Right renal cortex interstitium (tissue), 3 donors: ENCODE results near the gene SUB1. TPM values are rescaled to one million over a fixed set of nuclear protein-coding genes. Genes with fewer than 3 reads are reported as not detected.
A peak's percentile ranks its signal among the peaks of the same experiment; 100 is the strongest.
"Not testable (repeated sequence)": the region's sequence is repeated elsewhere in the genome, so short reads cannot be mapped to it uniquely, and the experiment has no call there.

Experiments
- DNase-seq, 3 donors: peaks; one replicate each; pipeline ENCODE4 v3.0.0-alpha.2; 2013; ENCODE audit warnings: low read depth in 3 of 3, low spot score in 2 of 3
- polyA plus RNA-seq, 3 donors: library from polyadenylated mRNA; unstranded; fragments of 120-200 nt; gene quantifications; one replicate each; pipeline ENCODE4 v1.2.1, GENCODE V29; 2013; ENCODE audit not compliant: insufficient read length in 3 of 3

Gene SUB1
- polyA plus RNA-seq, 3 donors: 327 to 390 (median 346) TPM

GRCh38 chr5:32598260-32598937, 13.0 kb downstream of the SUB1 start:
- DNase-seq: no peak

GRCh38 chr5:32598997-32599549, 13.7 kb downstream of the SUB1 start:
- no peak for DNase-seq

- no peak for DNase-seq
These were observed 14.8 kb downstream of the SUB1 start for GRCh38 chr5:32600054-32600622.

DNA sequence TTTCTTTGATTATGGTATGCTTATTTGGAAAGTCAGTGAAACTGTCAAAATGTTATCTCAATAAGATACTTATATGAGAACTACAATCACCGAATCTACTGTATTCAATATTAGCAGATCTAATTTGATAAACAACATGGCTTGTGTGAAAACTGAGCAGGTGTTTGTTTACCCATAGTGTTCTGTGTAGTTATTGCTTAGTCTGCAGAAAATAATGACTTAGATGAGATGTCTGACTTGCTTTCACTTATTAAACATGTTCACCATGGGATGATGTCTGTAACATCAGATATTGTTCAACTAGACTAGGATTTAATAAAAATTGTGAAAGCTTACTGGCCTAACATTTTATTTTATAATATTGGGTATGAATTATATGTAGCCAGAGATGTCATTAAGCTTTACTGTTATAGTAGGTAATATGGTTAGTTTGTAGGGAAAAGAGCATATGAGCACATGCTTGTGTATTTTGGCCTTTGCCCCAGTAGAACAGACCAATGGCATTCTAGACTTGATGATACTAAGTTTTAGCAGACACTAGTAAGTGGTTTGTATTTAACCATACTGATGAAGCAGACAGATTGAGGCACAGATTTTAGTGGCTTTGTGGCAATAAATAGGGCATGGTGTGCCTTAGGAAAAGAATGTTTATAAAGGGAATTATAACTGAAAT, 16.4 kb downstream of the SUB1 start:
- DNase-seq: no peak

DNA sequence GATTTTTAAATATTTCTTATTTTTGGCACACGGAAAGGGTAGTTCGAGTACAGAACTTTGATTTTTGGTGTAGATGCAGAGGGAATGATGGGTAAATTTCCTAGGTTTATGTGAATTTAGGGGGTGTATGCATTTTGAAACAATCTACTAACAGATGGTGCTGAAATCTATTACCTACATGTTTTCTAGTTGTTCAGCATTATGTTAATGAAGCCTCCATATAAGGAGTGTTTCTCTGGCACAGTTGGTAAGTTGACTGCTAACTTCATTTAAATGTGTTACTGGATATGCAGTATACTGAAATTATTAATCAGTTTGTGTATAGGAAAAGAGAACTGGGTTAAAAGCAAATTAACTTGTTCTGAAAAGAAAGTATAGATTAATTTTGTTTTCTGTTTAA, 17.5 kb downstream of the SUB1 start:
- DNase-seq: no peak

DNA sequence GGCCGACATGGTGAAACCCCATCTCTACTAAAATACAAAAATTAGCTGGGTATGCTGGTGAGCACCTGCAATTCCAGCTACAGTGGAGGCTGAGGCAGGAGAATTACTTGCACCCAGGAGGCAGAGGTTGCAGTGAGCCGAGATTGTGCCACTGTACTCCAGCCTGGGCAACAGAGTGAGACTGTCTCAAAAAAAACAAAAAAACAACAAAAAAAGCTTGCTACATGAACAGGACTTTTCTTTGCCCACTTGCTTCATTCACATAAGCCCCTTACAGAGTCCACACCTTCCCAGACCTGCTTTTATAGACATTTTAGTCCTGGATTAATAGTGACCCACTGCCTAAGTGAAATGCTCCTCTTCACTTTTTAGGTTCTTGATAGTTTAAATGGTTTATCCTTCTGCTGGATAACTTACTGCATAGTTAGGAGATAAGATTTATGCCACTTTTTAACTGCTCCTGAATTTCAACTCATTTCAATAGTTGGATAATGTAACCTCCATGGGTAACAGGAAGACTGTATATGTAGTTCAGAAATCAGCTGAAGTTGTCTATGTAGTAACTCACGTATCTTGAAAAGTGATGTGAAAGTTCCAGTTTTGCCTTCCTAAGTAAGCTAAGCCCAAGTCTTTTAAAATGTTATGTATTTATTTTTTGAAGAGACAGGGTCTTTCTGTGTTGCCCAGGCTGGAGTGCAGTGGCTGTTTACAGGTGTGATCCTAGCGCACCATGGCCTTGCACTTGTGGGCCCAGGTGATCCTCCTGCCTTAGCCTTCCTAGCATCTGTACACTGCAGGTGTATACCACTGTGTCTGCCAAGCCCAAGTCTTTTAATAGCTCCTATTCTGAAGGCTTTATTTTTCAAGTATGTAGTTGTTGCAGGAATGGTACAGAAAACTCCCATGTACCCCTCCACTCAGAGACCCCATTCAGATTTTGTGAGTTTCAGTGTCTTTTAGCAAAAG, 19.7 kb downstream of the SUB1 start:
- no peak for DNase-seq

DNA sequence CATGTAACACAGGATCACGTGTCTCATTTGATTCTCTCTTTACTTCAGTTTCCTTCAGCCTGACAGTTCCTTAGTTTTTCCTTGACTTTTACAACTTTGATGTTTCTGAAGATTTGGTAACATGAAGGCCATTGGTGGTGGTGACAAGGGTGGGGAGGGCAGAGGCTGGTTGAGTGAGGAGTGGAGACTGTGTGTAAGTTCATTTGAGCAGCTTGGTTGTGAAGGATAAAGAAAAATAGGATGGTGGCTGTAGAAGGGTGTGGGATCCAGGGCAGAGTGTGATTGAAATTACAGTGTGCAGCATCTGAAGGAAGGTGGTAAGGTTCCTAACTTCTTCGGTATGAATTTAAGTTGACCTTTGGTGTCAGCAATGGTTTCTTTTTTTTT, 20.4 kb downstream of the SUB1 start:
- no peak for DNase-seq

GRCh38 chr5:32612134-32612888, 27.0 kb downstream of the SUB1 start:
- no peak for DNase-seq

GRCh38 chr5:32613050-32613672, 27.8 kb downstream of the SUB1 start:
- DNase-seq: peak; percentile 57 to 73 (median 69)

DNA sequence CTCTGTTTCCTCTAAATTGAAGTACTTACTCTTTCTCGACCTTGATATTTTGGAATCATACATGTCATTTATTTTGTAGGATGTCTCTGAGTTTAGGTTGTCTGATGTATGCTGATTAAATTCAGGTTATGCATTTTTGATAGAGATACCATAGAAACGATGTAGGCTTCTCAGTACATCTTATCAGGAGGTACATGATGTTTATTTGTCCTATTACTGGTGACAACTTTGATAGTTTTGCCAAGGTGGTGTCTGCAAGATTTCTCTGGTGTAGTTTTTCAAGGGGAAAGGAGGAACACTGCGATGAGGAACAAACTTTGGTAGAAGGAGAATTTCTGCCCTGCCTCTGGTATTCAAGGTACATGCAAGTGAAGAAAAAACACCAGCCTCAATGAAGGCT, 29.9 kb downstream of the SUB1 start:
- DNase-seq: no peak

GRCh38 chr5:32618962-32619361, 33.6 kb downstream of the SUB1 start:
- no peak for DNase-seq

DNA sequence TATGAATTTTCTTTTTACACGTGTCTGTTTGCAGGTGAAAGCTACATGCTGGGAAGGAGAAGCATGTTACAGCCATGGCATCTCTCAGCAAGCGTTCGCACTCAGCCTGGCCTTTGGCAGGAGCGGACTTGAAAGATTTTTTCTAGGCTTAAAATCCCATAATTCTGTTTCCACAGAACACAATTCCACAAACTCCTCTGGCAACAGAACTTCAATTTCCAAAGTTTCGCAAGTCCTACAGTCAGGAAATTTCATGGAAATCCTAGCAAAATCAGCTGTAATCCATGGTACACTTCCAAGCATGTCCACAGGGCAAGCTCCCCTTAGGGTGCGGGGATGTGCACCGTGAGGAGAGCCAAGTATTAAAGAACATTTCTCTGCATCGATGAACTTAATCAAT, 35.9 kb downstream of the SUB1 start:
- DNase-seq: no peak

DNA sequence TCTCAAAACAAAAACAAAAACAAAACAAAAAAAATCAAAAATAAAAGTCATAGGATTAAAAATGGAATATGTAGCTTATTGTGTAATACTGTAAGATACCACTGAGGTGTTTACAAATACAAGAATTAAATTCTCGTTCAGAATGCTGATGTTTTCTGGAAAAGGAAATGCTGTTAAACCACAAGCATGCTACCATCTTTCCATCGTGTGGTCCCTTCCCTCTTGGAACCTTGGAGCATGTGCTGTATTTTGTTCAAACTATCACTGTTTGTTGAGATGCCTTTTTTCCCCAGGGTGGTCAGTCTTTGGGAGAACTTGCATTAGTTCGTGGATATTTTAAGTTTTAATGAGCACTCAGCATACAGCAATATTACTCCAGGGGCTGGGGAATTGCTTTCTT, 39.7 kb downstream of the SUB1 start:
- no peak for DNase-seq

DNA sequence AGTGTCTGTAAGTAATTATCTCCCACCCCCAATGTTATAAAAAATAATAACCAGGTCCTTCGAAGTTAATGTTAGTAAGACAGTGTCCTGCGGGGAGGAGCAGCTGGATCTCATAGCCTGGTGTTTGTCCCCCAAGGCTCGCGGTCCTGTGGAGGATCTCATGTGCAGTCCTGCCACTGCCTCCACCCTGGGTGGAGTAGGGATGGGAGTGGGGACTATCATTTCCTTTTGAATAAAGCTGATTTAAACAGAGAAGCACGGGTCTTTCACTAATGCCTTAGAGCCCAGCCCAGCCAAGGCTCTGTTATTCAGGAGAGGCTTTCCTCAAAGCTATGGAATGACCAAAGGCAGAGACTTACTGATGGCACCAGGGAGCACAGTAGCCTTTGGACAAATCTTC, 40.2 kb downstream of the SUB1 start:
- no peak for DNase-seq

- DNase-seq: no peak
These were observed 42.0 kb downstream of the SUB1 start for GRCh38 chr5:32627219-32627870.

DNA sequence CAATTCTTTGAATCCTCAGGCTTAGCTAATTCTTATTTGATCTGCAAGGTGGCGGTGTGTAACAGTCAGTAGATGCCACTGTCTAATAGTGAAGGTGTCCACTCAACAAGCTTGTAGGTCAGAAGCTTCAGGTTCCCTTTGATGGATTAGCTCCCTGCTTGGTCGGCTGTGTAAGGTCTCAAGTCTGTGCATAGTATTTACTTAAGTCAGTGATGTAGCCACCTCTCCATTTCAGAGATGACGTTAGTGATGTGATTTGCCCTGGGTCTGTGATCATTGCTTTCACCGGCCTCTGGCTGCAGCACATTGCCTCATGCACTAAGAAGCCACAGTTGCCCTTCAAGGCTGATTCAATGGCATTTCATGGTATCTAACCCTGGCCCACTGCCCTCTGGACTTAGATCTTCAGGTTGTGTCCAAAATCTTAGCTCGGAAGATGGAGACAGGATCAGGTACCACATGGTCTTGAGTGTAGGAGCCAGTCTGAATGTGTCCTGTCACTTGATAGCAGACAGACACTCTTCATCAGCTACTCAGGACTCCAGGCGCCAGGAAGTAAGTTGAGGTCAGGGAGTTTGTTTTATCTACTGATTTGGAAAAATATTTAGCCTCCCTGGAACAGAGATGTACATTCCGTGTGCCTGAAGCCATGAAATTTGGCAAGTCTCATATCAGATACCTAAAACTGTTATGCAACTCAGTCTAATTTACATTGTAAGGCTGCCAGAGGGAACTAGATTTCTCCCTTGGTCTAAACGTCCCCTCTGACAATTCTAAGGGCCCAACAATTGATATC, 42.9 kb downstream of the SUB1 start:
- no peak for DNase-seq

DNA sequence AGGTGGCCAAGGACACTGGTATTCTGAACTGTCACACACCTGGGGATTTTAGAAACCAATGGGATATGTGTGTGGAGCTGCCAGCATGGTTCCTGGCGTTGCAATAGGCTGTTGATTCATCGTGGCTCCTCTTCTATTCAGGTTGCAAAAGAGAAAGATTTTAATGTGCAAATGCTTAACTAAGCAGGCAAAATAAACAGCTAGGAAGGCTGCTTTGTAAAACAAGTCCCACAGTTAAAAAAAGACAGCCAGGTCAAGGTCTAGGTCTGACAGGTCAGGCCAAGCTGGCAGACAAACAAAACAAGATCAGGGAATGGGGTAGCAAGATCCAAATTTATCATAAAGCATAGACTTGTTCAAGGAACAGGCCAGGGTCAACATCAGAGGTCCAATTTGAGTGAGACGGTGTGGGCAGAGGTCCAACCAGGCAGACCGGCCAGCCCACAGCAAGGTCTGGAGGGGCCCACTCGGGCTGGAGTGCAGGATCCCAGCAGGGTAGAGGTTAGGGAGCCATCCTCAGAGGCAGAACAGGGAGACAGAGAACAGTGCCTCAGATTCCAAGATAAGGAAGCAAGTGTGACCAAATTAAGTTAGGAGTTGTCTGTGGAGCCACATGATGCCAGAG, 45.6 kb downstream of the SUB1 start:
- no peak for DNase-seq

- DNase-seq: not testable (repeated sequence)
These were observed 47.7 kb downstream of the SUB1 start for GRCh38 chr5:32633017-32633416.
